Middle frontal gyrus (tissue), 1 donor: ENCODE measurements around the gene TMC1.
A peak's percentile ranks its signal among the peaks of the same experiment; 100 is the strongest.
"Not testable (repeated sequence)": the region's sequence is repeated elsewhere in the genome, so short reads cannot be mapped to it uniquely, and the experiment has no call there.

Experiments used
- DNase-seq: peaks from one replicate; pipeline ENCODE4 v3.0.0-alpha.2; 2015; ENCODE audit warnings: low spot score; ENCODE audit errors: extremely low spot score

Gene TMC1

DNA sequence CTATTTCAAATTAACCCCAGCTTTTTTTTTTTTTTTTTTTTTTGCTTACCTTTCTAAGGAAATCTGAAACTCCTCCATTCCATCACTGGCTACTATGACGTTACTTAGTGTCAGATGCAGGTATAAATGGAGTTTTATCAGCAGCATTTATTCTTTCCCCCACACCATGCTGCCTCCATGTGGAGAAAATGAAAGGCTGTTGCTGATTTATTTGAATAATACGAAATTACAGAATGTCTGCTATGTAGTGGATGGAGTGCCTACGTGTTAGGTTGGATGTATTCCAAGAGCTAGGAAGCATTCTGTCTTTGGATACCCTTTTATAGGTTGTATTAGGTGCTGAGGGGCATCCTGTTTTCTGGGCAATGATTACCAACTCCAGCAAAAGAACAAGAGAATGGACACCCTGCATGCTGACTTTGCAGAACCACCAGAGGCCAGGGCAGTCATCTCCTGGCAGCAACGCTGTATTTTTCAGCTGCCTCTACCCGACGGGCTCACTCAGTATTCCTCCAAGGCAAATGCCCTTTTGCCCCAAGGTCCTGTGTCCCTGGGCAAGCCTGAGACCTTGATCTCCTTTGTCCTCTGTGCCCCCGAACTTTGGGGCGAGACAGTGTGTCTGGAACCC is 232.0 kb downstream of the TMC1 start:
- peak; percentile 13 for DNase-seq

DNA sequence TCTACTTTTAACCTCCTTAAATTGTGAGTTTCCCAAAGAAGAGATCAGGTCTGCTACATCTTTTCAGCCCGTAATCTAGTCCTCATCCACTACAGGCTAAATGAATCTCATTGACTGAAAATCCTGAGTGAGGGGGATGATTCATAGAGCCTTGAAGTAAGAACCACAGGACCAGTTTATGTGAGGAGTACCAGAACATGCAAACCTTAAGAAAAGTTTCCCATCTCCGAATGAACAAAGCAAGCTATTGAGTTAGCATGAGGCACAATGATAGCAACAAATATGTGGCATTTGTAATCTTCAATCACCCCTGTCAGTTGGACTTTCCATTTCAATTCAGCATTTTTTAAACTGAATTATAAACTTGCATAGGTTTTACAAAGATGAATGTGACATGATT is 234.4 kb downstream of the TMC1 start:
- no peak for DNase-seq

DNA sequence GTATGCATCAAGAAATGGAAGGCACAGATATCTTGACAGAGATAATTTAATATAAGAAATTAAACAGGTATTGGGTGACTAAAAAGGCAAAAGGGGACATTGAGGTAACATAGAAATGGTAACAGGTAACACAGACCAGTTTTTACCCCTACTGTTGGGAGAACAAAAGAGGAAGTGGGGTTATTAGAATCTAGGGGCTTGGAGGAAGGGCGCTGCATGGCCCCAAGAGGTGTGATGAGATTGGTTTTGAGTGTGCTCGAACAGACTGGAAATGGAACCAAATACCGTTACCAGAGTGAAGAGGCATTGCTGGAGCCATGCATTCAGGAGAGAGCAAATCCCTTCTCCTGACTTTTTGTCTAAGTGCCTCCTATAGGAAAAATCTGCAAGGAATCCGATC is 237.5 kb downstream of the TMC1 start:
- no peak for DNase-seq

GRCh38 chr9:72763022-72763421 is 241.6 kb downstream of the TMC1 start:
- DNase-seq, result no peak

GRCh38 chr9:72769546-72769945 is 248.1 kb downstream of the TMC1 start:
- no peak for DNase-seq

GRCh38 chr9:72772661-72773060 is 251.3 kb downstream of the TMC1 start:
- no peak for DNase-seq

GRCh38 chr9:72773570-72773969 is 252.2 kb downstream of the TMC1 start:
- DNase-seq, result no peak

- no peak for DNase-seq
These were observed 254.2 kb downstream of the TMC1 start for GRCh38 chr9:72775570-72775969.

DNA sequence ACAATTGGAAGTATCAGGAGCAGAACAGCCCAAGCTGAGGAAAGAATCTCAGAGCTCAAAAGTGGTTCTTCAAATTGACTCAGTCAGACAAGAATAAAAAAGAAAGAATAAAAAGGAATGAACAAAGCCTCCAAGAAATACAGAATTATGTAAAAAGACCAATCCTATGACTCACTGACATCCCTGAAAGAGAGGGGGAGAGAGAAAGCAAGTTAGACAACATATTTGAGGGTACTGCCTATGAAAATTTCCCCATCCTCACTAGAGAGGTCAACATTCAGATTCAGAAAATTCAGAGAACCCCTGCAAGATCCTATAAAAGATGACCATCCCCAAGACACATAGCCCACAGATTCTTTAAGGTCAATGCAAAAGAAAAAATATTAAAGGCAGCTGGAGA is 258.2 kb downstream of the TMC1 start:
- DNase-seq, result no peak

DNA sequence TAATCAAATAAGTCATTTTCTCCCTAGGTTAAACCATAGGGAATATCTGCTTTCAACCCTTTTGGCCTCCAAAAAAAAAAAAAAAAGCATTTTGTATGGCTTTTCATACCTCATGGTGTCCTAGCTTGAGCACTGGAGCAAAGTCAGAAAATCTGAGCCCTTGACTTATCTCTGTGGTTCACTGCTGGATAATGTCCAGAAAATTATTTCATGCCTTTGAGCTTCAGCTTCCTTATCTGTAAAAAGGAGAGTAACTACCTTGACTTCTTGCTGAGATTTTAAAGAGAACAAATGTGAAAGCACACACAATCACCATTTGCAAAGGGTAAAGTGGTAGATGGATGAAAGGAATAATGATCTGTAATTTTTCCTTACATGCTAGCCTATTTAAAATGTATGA is 265.5 kb downstream of the TMC1 start:
- no peak for DNase-seq

DNA sequence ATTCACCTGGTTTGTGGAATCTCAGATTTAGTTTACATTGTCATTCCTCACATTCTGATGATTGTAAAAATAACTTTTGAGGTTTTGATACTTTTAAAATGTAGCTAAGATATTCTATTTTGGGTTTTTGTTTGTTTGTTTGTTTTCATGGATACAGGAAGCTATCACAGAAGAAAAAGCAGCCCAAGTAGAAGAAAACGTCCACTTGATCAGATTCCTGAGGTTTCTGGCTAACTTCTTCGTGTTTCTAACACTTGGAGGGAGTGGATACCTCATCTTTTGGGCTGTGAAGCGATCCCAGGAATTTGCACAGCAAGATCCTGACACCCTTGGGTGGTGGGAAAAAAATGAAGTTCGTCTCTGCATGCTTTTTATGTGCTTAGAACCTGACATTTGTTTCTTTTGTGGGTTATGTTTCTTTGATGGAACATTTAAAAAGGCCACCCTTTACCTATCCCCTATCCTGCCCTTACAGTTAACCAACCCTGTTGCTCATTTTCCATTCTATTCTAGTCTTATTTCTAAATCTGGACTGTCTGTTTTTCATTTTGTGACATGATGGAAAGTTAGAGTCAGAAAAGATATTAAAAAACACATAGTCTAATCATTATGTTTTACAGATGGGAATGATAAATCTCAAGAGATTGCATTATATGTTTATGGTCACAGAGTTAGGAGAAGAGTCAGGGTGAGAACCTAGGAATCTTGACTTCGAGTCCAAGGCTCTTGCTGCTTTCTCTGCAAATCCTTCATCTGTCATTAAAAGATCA is 267.7 kb downstream of the TMC1 start:
- DNase-seq, result no peak

DNA sequence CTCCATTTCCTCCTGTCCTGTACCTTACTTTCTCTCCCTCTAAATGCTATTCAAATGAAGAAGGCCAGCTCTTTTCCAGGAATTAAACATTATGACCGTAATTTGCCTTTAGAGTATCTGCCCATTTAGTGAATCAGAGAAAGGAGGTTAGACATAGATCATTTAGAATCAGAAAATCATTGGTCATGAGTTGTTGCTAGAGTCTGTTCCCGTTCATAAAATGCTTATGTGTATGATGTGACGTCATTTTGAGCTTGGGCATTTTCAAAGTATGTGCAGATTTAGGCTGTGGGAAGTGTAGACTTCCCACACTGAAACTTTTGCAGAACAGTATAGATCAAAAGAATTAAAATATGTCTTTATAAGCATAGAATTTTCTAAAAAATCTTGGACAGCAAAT is 268.5 kb downstream of the TMC1 start:
- no peak for DNase-seq

GRCh38 chr9:72790989-72791388 is 269.6 kb downstream of the TMC1 start:
- DNase-seq, result no peak

DNA sequence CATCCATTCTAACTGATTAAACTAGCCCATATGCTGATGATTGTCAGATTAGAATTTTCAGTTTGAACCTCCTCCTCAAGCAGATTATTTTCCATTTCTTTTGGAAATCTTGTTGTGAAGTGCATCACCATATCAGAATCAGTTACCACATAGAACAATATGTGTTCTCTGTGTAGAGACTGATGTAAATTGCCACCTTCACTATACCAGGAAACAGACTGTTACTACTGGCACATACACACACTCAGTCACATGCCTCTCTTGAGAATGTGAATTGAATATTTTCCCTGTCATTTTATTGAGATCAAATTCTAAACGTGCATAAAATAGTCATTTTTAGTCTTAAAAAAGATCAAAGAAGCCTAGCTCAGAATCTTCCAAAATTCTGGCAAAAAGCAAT is 270.0 kb downstream of the TMC1 start:
- no peak for DNase-seq

DNA sequence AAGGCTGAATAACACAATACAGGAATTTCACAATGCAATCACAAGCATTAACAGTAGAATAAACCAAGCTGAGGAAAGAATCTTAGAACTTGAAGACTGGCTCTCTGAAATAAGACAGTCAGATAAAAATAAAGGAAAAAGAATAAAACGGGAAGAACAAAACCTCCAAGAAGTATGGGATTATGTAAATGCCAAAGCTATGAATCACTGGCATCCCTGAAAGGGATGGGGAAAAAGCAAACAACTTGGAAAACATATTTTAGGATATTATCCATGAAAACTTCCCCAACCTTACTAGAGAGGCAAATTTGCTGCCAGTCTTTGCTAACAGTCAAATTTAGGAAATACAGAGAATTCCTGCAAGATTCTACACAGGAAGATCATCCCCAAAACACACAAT is 273.5 kb downstream of the TMC1 start:
- DNase-seq, result no peak

DNA sequence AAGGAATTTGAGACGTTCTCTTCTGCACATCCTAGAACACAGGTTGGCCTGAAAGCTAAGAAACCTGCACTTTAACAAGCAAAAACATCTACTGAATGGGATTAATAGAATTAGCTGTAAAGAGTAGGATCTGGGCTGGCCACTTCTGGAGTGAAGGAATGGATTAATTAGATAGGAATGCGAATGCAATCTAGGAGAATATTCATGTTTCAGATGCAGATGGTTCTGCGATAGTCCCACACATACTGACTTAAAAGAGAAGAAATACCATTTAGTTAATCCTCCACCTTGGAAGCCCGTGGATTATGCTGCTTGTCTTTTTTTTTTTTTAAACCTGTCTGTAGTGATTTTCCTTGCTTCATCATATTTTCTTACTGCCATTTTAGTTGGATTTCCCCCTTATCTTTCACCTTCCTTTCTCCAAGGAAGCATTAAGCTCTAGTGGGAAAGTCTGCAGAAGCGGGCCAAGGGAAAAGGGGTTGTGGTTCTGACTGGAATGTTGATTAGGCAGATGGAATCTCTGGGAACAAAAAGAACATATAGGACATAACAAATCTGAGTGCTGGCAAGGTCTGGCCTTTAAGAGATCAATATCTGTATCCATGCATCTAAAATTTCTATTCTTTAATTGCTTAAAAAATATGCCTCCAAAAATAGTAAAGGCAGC is 279.1 kb downstream of the TMC1 start:
- no peak for DNase-seq

GRCh38 chr9:72805238-72805637 is 283.8 kb downstream of the TMC1 start:
- no peak for DNase-seq

- not testable (repeated sequence) for DNase-seq
These were observed 285.0 kb downstream of the TMC1 start for GRCh38 chr9:72806313-72806809.

DNA sequence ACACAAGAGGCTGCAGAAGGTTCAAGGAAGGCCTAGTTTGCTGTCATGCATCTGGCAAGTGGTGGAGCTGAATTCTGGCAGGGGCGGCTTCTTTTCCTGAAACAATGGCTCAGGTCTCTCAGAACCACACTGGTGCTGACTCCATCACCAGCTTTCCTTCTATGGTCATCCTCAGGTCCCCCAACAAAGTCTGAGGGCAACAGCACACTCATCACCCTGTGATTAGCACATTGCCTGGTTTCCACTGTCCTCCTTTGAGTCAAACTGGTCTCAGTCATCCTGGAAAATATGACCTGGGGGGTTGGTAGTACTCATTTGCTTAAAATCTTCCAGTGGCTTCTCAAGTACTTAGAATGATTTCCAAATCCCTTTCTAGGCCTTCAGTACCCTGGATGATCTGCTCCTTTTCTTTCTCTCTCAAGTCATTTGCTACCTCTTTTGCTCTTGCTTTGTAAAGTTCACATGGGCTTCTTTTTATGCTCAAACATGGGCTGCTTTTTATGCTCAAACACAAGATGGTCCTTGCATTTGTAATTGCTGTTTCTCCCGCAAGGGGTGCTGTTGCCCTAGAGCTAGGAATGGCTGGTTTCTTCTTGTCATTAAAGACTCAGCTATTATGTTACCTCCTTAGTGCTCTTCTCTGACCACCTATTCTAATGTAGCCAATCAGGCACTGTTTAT is 286.5 kb downstream of the TMC1 start:
- DNase-seq, result no peak

- no peak for DNase-seq
These were observed 287.0 kb downstream of the TMC1 start for GRCh38 chr9:72808446-72808768.

- DNase-seq, result no peak
These were observed 288.2 kb downstream of the TMC1 start for GRCh38 chr9:72809586-72809985.

DNA sequence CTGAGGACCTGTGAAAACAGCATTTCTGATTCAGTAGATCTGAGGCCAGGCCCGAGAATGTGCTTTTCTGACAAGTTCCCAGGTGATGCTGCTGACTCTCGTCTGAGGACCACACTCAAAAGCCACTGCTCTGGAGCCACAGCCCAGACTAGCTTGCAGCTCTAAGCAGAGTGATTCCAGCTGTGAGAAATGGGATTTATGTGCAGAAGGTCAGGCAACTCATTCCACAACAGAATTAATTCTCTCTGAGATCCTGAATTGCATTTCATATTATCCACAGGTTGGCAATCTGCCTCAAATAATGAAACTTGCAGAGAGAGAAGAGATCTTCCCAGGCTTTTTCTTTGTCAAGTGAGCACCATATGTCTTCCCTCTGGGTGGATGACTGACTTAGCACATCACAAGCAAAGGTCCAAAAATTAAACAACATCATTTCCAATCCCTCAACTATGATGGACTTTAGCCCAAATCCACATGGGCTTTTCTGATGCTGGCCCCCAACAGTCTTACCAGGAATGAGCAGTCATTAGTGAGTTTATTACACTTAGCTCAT is 291.2 kb downstream of the TMC1 start:
- no peak for DNase-seq
